ENCODE results near the gene FARS2. TPM values are rescaled to one million over a fixed set of nuclear protein-coding genes. Genes with fewer than 3 reads are reported as not detected.

Gene FARS2
- total and polyA plus RNA-seq, 2 experiments from 2014 or later = 9.9 to 15.4 TPM

DNA sequence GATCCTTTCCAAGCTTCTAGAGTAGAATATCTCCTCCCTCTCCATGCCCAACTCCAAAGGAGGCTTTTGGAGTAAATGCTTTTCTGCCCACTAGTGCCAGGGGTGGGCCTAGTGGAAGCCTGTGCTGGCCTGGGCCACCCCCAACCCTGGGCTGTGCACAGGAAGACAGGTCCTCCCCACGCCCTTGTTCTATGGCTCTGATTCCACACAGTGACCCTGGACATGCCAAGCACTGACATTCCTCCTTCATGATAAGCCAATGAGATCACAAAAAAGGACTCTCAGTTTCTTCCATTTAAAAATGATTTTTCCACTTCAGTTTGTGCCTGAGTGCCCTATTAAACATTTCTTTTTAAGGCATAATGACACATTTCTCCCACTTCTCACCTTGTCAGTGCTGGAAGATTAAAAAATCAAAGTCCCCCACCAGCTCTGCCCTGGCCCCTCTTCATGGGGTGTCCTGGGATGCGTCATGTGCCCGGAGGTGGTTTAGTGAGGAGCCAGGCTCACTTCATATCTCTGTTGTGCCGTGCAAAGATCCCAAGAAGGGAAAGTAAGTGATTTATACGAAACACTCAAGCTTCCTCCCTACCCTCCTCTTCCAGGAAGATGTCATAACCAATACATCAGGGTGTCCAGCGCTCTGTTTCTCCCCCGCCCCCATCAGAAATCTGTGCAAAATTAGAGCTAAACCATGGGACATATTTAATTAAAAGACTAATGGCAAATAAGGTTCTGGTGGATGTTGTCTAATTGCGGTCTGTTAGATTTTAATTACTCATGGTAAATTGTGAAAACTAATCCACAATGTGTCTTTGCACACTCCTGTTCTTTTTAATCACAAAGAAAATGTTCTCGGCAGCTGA, 490.4 kb downstream of the FARS2 start:
- TF ChIP-seq EZH2 (IDR thresholded peaks at IDR 0.05; ENCODE audit: borderline replicate concordance) (no peak), CTCF (IDR thresholded peaks at IDR 0.05; ENCODE audit: poor library complexity) (no peak), EZH2phosphoT487 (IDR thresholded peaks at IDR 0.05; ENCODE audit: low read depth, severe bottlenecking, unreplicated experiment) (no peak)
- DNase-seq (ENCODE audit: low spot score) = no peak
- Histone ChIP-seq H4K20me1 (ENCODE audit: insufficient read depth, poor library complexity, severe bottlenecking) (no peaks in the 10 kb centered on the region), H3K4me2 (no peak overlapping the region), H3K79me2 (no peaks in the 10 kb centered on the region), H3K4me1 (ENCODE audit: insufficient read depth) (no peaks in the 10 kb centered on the region), H3K27me3 (no peaks in the 10 kb centered on the region), H2AFZ (no peak overlapping the region), H3K9me3 (ENCODE audit: low read depth) (no peaks in the 10 kb centered on the region), H3K4me3 (no peak overlapping the region), H3K27ac (no peak overlapping the region), H3K36me3 (replicated peaks; ENCODE audit: insufficient read depth, low read depth) (no peaks in the 10 kb centered on the region), H3K9me2 (replicated peaks; ENCODE audit: insufficient read depth) (no peaks in the 10 kb centered on the region)
- WGBS (ENCODE audit: low lambda C conversion rate, missing lambda C conversion rate) = 63% methylated on average over 9 of the region's 9 CpGs

DNA sequence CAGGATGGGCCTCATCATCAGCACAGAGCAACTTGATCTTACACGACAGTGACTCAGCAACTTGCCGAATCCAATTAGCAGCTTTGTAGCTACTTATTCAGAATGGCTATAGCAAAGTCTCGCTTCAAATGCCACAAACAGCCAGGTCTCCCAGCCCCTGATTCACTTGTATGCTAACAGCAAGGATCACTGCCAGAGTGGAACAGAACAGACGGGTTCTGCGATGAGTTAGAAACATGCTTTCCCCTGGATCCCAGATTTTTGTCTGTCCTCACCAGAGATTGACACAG, 491.0 kb downstream of the FARS2 start:
- DNase-seq (ENCODE audit: low spot score) = no peak
- no peak overlapping the region for H3K4me2 ChIP-seq
- H3K9me2 ChIP-seq (replicated peaks; ENCODE audit: insufficient read depth) = no peaks in the 10 kb centered on the region
- no peaks in the 10 kb centered on the region for H3K36me3 ChIP-seq (replicated peaks; ENCODE audit: insufficient read depth, low read depth)
- 49% methylated on average over 5 of the region's 5 CpGs for WGBS (ENCODE audit: low lambda C conversion rate, missing lambda C conversion rate)
- TF ChIP-seq EZH2phosphoT487 (IDR thresholded peaks at IDR 0.05; ENCODE audit: low read depth, severe bottlenecking, unreplicated experiment) (no peak), CTCF (IDR thresholded peaks at IDR 0.05; ENCODE audit: poor library complexity) (no peak), EZH2 (IDR thresholded peaks at IDR 0.05; ENCODE audit: borderline replicate concordance) (no peak)
- H3K79me2 ChIP-seq = no peaks in the 10 kb centered on the region
- no peak overlapping the region for H3K27ac ChIP-seq
- H2AFZ ChIP-seq = no peak overlapping the region
- H3K27me3 ChIP-seq = no peaks in the 10 kb centered on the region
- no peaks in the 10 kb centered on the region for H3K4me1 ChIP-seq (ENCODE audit: insufficient read depth)
- H3K4me3 ChIP-seq = no peak overlapping the region
- H3K9me3 ChIP-seq (ENCODE audit: low read depth) = no peaks in the 10 kb centered on the region
- H4K20me1 ChIP-seq (ENCODE audit: insufficient read depth, poor library complexity, severe bottlenecking) = no peaks in the 10 kb centered on the region

DNA sequence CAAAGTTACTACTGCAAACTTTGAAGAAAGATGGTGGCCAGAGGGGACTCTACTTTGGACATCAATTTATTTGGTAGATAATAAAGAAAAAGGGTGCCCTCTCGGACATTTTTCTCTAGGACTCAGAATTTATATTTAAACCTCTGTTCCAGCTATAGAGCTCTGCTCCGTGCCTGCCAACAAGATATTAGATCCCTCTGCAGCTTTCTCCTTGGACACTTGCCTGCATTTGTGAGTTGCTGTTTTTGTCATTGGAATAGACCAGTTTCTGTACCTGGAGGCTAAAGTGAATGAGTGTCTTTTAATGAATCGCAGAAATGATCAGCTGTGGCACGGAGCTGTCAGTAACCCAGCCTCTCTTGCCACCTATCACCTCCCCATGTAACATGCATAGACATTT, 491.9 kb downstream of the FARS2 start:
- no peak overlapping the region for H3K27ac ChIP-seq
- no peaks in the 10 kb centered on the region for H4K20me1 ChIP-seq (ENCODE audit: insufficient read depth, poor library complexity, severe bottlenecking)
- no peak overlapping the region for H3K4me2 ChIP-seq
- H3K9me2 ChIP-seq (replicated peaks; ENCODE audit: insufficient read depth) = no peaks in the 10 kb centered on the region
- H3K79me2 ChIP-seq = no peaks in the 10 kb centered on the region
- no peaks in the 10 kb centered on the region for H3K36me3 ChIP-seq (replicated peaks; ENCODE audit: insufficient read depth, low read depth)
- no peaks in the 10 kb centered on the region for H3K27me3 ChIP-seq
- WGBS (ENCODE audit: low lambda C conversion rate, missing lambda C conversion rate) = 91% methylated on average over 4 of the region's 4 CpGs
- H2AFZ ChIP-seq = no peak overlapping the region
- H3K4me1 ChIP-seq (ENCODE audit: insufficient read depth) = no peaks in the 10 kb centered on the region
- TF ChIP-seq CTCF (IDR thresholded peaks at IDR 0.05; ENCODE audit: poor library complexity) (no peak), EZH2phosphoT487 (IDR thresholded peaks at IDR 0.05; ENCODE audit: low read depth, severe bottlenecking, unreplicated experiment) (no peak), EZH2 (IDR thresholded peaks at IDR 0.05; ENCODE audit: borderline replicate concordance) (no peak)
- H3K9me3 ChIP-seq (ENCODE audit: low read depth) = no peaks in the 10 kb centered on the region
- DNase-seq (ENCODE audit: low spot score) = no peak
- H3K4me3 ChIP-seq = no peak overlapping the region

Data from hepatocyte (in vitro differentiated cells).